GM19099 (cell line): ENCODE measurements around the gene PCSK7.

Experiments
- POLR2A ChIP-seq: IDR thresholded peaks from 3 replicates; pipeline ENCODE4 v1.6.1; 2011; ENCODE audit warnings: low read depth; ENCODE audit not compliant: insufficient read length; ENCODE audit errors: extremely low read depth

PCSK7 gene

DNA sequence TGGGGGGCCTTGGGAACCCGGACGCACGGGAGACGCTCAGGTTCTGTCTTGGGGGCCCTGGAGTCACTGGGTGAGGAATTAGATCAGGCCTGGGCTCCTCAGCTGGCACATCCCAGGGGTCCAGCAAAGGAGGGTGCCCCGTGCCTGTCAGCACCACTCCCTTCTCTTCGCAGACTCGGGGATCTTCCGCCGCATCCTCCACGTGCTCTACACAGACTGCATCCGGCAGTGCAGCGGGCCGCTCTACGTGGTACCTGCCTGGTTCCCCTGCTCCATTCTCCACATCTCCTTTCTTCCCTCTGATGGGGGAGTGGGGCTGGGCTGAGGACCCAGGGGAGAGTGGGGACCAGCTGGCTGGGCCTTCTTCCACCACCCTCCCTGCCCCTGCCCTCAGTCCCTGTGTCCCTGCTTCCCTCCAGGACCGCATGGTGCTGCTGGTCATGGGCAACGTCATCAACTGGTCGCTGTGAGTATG lies 39.4 kb downstream of the PCSK7 start:
- TF ChIP-seq POLR2A, result no peak

DNA sequence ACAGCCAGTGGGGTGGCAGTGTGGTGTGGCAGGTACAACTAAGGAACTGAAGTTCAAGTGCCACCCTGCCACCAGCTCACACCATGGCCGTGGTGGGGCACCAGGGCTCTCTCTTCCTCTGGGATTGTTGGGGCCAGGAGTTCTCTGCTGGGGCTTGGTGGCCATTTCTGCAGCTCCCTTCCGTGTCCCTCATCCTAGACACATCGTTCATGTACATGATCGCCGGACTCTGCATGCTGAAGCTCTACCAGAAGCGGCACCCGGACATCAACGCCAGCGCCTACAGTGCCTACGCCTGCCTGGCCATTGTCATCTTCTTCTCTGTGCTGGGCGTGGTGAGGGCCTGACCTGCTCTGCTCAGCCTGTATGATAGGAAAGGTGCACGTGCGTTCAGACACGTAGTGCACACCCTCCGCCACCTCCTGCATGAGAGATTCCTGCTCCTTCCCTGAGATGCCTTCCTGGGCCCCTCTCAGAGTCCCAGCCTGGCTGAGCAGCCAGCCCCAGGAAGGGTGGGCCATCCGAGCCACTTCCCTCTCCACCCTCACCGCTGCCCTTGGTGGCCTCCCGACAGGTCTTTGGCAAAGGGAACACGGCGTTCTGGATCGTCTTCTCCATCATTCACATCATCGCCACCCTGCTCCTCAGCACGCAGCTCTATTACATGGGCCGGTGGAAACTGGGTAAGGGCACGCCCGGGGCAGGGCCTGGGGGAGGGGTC lies 40.0 kb downstream of the PCSK7 start:
- TF ChIP-seq POLR2A, result no peak

DNA sequence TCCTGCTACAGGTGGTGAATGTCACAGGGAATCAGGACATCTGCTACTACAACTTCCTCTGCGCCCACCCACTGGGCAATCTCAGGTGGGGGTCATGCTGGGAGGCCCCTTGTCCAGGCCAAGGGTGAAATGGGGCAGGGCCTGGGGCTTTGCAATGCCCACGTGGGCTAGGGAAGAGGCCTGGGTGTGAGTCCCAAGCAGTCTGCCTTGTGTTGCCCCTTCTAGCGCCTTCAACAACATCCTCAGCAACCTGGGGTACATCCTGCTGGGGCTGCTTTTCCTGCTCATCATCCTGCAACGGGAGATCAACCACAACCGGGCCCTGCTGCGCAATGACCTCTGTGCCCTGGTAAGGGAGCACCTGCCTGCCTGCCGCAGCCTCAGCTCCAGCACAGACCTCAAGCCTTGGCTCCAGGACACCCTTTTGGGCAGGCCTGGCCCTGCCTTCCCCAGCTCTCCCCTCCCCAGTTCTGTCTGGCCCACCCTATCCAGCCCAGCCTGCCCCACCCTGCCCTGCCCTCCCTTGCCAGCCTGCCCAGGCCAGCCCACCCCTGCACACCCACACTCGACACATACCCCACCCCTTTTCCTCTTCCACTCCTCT lies 41.8 kb downstream of the PCSK7 start:
- no peak for TF ChIP-seq POLR2A

DNA sequence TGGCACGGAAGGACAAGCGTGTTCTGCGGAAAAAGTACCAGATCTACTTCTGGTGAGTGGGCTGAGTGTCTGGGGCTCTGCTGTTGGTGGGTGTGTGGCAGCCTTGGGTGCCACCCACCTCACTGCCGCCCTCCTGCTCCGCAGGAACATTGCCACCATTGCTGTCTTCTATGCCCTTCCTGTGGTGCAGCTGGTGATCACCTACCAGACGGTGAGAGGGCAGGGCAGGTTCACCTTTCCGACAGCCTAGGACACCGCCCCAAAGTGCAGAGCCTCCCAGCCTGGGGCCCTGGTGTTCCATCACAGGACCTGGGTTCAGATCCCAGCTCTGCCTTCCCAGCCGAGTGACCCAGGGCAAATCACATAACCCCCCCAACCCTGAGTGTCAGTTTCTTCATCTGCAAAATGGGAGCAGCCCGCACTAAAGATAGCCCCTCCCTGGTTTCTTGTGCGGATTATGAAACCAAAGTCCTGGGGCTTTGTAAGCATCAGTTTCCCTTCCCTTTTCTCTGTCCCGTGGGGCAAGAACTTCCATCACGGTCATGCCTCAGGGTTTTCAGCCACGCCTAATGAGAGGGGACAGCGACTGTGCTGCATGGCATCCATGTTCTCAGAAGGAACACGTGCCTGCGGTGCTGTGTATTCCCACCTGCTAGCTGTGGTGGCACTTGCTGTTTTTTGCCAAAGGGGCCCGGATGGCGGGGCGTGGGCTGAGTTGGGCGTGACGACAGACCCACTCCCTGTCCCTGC lies 42.5 kb downstream of the PCSK7 start:
- TF ChIP-seq POLR2A, result no peak

DNA sequence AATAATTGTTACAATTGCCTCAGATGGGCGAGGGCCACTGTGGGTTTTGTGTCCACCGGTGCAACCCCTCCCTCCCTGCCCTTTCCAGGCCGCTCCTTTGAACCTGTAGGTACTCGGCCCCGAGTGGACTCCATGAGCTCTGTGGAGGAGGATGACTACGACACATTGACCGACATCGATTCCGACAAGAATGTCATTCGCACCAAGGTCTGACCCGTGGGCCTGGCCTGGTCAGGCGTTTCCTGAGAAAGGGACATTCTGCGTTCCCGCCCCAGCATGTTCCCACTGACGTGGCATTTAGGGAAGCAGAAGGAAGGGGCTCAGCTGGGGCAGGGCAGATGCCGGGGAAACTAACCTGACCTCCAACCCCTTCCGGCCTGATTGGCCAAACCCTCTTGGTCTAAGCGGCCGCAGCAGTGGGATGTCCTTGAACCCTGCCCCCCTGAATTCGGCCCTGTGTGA lies 43.2 kb downstream of the PCSK7 start:
- TF ChIP-seq POLR2A, result no peak

DNA sequence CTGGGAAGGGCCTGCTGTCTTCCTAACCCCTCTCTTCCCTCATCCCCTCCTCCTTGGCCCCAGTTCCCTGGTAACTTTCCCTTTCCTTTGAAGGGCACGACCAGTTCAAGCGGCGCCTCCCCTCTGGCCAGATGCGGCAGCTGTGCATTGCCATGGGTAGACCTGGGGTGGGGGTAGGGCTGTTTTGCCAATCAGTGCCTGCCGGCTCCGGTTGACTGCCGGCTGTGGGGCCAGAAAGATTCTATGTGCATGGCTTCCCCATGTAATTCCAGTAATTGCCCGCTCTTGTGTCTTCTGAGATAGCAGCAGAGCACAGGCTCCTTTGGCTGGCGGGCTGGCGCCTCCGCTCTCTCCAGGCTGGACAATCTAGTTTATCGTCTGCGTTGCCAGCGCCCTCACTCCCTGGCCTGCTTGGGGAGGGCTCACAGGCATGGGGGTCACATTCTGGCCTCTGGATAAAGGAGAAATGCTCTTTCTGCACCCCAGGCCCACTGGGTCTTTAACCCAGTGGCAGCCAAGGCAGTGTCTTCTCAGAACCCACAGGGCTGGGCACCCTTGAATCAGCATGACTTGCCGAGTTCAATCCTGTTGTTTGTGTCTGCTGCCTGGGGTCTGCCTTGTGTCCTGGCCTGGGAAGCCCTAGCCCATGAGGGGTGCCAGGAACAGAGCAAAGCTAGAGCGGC lies 43.9 kb downstream of the PCSK7 start:
- no peak for TF ChIP-seq POLR2A

DNA sequence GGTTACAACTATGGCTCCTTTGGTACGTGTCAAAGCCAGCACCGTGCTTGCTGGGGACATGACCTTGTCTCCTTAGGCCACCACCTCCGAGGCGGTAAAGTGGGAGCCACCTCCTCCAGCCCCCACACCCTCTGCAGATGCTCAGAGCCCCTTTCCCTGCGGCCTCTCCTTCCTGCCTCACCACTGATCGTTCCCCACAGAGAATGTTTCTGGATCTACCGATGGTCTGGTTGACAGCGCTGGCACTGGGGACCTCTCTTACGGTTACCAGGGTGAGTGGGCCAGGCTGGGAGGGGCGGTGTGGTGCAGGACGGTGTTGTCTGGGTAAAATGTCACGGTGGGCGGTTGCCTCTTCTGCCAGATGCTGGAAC lies 44.5 kb downstream of the PCSK7 start:
- TF ChIP-seq POLR2A, result no peak

DNA sequence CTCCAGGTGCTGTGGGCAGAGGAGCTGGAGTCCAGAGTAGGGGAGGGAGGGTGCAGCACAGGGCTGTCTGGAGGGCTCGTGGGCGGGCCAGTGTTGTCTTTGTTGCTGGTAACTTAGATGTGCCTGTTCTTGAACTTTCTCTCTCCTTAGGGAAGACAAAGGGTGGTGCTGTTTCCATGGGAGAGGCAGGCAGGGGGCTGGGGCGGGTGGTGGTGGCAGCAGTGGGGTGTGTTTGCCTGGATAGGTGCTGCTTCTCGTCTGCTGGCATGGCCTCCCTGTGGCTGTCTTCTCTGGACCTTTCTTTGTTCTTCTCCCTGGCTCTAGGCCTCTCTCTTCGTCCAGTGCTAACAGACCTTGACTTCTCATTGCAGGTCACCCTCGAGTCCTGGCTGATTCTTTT lies 44.9 kb downstream of the PCSK7 start:
- no peak for TF ChIP-seq POLR2A

DNA sequence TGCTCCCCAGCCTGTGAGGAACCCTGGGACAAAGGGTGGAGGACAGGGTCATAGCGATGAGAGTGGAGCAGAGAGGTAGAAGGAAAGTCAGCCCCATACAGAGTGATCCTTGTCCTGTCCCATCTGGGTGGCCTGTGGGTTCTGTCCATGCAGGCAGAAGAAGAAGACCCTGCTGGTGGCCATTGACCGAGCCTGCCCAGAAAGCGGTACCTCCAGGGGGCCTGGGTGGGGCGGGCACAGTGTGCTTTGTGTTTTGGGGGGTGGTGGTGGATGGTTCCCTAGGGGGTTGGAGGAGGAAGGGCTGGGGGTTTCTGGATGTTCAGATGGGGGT lies 45.5 kb downstream of the PCSK7 start:
- TF ChIP-seq POLR2A, result no peak

DNA sequence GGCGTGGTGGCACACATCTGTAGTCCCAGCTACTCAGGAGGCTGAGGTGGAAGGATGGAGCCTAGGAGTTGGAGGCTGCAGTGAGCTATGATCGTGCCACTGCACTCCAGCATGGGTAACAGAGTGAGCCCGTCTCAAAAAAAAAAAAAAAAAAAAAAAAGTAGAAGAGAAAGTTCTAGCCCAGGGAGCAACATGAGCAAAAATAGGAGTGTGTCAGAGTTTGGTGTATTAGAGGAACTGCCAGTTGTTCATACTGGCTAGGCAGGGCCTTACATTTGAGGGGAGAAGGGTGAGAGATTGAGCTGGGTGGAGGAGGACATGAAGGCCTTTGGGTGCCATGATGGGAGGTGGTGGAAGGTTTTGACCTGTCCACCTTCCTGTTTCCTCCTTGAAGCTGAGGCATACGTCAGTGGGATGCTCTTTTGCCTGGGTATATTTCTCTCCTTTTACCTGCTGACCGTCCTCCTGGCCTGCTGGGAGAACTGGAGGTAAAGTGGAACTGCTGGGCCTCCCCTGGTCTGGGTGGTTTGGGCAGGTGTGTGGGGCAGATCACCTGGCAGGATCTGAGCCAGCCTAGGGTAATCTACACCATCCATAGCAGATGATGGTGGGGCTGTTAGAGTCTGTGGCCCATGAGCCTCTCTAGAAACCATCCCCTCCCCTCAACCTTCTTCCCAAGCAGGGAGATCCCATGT lies 46.0 kb downstream of the PCSK7 start:
- no peak for TF ChIP-seq POLR2A

DNA sequence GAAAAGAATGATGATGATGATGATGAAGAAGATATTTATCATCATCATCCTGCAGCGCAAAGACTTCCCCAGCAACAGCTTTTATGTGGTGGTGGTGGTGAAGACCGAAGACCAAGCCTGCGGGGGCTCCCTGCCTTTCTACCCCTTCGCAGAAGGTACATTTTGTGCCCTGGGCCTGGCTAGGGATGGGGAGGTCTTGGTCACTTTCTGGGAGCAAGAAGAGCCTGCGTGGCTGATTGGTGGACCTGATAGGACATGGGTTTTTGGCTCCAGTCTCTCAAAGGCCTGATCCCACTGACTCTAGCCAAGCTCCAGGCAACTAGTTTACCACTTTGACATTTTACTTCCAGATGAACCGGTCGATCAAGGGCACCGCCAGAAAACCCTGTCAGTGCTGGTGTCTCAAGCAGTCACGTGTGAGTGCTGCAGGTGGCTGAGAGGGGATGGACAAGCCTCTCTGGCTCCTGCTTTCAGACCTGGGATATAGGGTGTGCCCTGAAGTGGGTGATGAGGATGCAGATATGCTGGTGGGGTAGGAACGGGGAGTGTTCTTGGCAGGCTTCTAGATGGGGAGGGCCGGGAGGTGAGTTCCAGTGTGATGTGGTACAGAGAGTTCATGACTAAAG lies 48.0 kb downstream of the PCSK7 start:
- TF ChIP-seq POLR2A, result no peak

DNA sequence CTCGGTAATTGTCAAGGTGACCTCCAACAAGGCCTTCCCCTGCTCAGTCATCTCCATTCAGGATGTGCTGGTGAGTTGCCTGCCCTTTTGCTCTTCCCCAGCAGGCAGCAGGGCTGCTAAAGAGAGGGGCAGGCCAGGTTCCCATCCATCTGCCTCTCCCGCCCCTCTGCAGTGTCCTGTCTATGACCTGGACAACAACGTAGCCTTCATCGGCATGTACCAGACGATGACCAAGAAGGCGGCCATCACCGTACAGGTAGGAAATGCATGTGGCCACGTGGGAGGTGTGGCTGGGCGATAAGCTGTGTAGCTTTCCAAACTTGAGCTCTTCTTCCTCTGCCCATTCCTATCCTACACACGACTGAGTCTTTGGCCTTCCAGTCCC lies 49.3 kb downstream of the PCSK7 start:
- TF ChIP-seq POLR2A, result no peak

DNA sequence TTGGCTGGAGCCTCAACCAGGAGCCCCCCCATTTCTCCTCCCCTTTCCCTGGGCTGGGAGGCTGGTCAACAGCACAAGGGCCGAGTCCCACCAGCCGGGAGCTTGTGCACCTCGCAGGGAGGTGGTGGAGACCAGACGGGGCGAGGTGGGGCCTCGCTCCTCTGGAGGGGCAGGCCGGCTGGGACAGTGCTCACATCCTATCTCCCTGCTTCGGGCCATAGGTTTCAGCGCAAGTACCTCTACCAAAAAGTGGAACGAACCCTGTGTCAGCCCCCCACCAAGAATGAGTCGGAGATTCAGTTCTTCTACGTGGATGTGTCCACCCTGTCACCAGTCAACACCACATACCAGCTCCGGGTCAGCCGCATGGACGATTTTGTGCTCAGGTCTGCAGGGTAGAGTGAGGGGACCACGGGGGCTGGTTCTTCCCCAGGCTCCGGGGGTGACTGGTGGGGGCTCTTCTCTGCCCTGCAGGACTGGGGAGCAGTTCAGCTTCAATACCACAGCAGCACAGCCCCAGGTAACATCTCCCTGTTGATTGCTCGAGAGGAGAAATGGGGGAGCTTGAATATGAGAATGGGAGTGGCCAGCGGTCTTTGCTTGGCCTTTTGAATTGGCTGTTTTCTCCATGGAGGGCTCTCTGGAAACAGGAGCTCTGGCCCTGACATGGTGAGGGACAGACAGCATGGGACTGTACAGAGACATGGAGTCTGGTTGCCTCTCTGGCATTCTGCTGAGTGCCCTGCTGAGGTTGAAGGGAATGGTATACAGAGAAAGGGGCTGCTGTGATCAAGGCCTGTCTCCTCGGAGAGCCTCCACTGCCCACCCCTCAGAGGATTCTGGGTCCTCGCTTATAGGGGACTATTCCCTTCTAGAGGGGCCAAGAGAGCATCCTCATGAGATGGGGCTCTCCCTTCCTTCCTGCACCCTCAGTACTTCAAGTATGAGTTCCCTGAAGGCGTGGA lies 50.0 kb downstream of the PCSK7 start:
- TF ChIP-seq POLR2A, result no peak
